Sigmoid colon (tissue), 7 donors: ENCODE measurements around the gene POLD1. TPM values are rescaled to one million over a fixed set of nuclear protein-coding genes. Genes with fewer than 3 reads are reported as not detected.

Source experiments
- DNase-seq: peaks from one replicate; pipeline ENCODE4 v3.0.0-alpha.2; 2019
- H3K27ac ChIP-seq, 4 donors: fragments of 200-600 bp; sonication (generic); one replicate each; pipeline ENCODE4 v1.5.1; 2016 to 2019; ENCODE audit warnings: mild to moderate bottlenecking in 1 of 4
- H3K27me3 ChIP-seq, 3 donors: fragments of 200-600 bp; sonication (generic); one replicate each; pipeline ENCODE4 v1.5.1; 2019; ENCODE audit warnings: mild to moderate bottlenecking in 1 of 3
- H3K36me3 ChIP-seq, 4 donors: fragments of 200-600 bp; sonication (generic); one replicate each; pipeline ENCODE4 v1.5.1; 2016 to 2019
- H3K4me1 ChIP-seq, 4 donors: fragments of 200-600 bp; sonication (generic); one replicate each; pipeline ENCODE4 v1.5.1; 2017 to 2019
- H3K4me3 ChIP-seq, 4 donors: fragments of 200-600 bp; sonication (generic); one replicate each; pipeline ENCODE4 v1.5.1; 2017 to 2019; ENCODE audit warnings: mild to moderate bottlenecking in 2 of 4, moderate library complexity in 1 of 4
- H3K9me3 ChIP-seq, 4 donors: fragments of 200-600 bp in 3 of 4; sonication (generic) in 3 of 4; one replicate each; pipeline versions ENCODE4 v1.5.1 to v1.6.1; 2013 to 2019
- EP300 ChIP-seq, 4 donors: sonication (generic); formaldehyde crosslinking; IDR thresholded peaks; one replicate each; pipeline ENCODE4 v1.6.1; 2017; ENCODE audit warnings: antibody characterized with exemption in 4 of 4
- POLR2A ChIP-seq, 2 donors: fragments of 450-650 bp; IDR thresholded peaks; one replicate each; pipeline ENCODE4 v1.6.1; 2016; ENCODE audit warnings: antibody characterized with exemption in 2 of 2, mild to moderate bottlenecking in 2 of 2, moderate library complexity in 2 of 2
- POLR2AphosphoS5 ChIP-seq, 4 donors: sonication (generic); formaldehyde crosslinking; IDR thresholded peaks; one replicate each; pipeline ENCODE4 v1.6.1; 2017; ENCODE audit warnings: antibody characterized with exemption in 4 of 4
- WGBS, 2 donors: extraction: QIAGEN DNeasy Blood & Tissue Kit; methylation state at CpG; one replicate each; pipeline ENCODE4 v1.1.7; 2013; 5-methylcytosine and 5-hydroxymethylcytosine counted together
- intact Hi-C: fragments of 100-400 bp; cut with DNase I; formaldehyde crosslinking; loops from one replicate; pipeline ENCODE4 v1.15.1; 2023
- polyA plus RNA-seq, 3 donors: library from polyadenylated mRNA; stranded (reverse); fragments of 200-250 nt; gene quantifications; one replicate each; pipeline ENCODE4 v1.2.3, GENCODE V29; 2013
- total RNA-seq, 4 donors: library from RNA; depleted of rRNA; stranded (reverse); fragments of >200 nt; gene quantifications; one replicate each; pipeline ENCODE4 v1.1.0, GENCODE V29; 2016
- TF ChIP-seq, protein P1 (sequence below), 4 experiments: fragments of 450-650 bp in 3 of 4; fragments of 200-600 bp in 1 of 4; IDR thresholded peaks; one replicate each; pipeline ENCODE4 v1.5.1; 2016 to 2019; ENCODE audit warnings: antibody characterized with exemption in 4 of 4, mild to moderate bottlenecking in 3 of 4, moderate library complexity in 2 of 4
- donor health status: healthy with polysubstance abuse.
- donor health status: Bipolar disorder and iron deficiency.
- donor health status: healthy.

Gene POLD1
- total and polyA plus RNA-seq, 7 donors: 9.6 to 44.2 (median 10.8) TPM

GRCh38 chr19:50419022-50419579 lies 35.0 kb downstream of the POLD1 start:
- Histone ChIP-seq H3K9me3 (no peaks in the 10 kb centered on the region), H3K27me3 (peaks cover 19 to 74% (median 62%) of the 10 kb centered on the region in 3 donors), H3K27ac (no peak overlapping the region), H3K4me1 (peaks cover 0 to 9% (median 7%) of the 10 kb centered on the region in 4 donors), H3K36me3 (no peaks in the 10 kb centered on the region), H3K4me3 (no peak overlapping the region)
- WGBS, 2 donors: 7 to 11% methylated on average over 14 of the region's 14 CpGs
- TF ChIP-seq POLR2A (IDR thresholded peaks at IDR 0.05) (no peak), EP300 (IDR thresholded peaks at IDR 0.05) (no peak), POLR2AphosphoS5 (IDR thresholded peaks at IDR 0.05) (no peak)
- TF ChIP-seq, protein P1, sequence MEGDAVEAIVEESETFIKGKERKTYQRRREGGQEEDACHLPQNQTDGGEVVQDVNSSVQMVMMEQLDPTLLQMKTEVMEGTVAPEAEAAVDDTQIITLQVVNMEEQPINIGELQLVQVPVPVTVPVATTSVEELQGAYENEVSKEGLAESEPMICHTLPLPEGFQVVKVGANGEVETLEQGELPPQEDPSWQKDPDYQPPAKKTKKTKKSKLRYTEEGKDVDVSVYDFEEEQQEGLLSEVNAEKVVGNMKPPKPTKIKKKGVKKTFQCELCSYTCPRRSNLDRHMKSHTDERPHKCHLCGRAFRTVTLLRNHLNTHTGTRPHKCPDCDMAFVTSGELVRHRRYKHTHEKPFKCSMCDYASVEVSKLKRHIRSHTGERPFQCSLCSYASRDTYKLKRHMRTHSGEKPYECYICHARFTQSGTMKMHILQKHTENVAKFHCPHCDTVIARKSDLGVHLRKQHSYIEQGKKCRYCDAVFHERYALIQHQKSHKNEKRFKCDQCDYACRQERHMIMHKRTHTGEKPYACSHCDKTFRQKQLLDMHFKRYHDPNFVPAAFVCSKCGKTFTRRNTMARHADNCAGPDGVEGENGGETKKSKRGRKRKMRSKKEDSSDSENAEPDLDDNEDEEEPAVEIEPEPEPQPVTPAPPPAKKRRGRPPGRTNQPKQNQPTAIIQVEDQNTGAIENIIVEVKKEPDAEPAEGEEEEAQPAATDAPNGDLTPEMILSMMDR (IDR thresholded peaks at IDR 0.05): no peak
- no peak for DNase-seq
- intact Hi-C loops: no loop called here

DNA sequence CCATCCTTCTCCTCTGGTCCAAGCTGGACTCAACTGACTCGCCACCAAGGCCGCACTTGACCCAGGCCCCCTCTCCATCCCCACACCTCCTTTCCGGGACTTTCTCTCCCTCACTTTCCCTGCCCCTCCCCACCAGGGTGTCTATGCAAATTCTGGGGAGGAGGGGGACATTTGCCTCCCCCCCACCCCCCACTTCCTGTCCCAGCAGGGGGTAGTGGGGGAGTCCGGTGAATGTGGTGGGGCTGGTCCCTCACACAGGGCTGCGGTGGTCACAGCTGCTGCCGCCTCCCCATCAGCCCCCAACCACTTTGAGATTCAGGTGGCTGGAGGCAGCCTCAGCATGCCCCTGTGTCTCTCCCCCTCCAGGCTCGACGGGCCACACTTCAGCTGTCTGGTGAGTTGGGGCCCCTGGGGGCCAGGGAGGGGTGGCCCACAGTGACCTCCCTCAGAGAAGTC lies 35.5 kb downstream of the POLD1 start:
- no peak overlapping the region for H3K27ac ChIP-seq
- intact Hi-C loops: no loop called here
- TF ChIP-seq POLR2A (IDR thresholded peaks at IDR 0.05) (no peak), POLR2AphosphoS5 (IDR thresholded peaks at IDR 0.05) (no peak)
- TF ChIP-seq, protein P1 (IDR thresholded peaks at IDR 0.05): no peak
- no peak overlapping the region for H3K4me3 ChIP-seq
- peaks cover 0 to 9% (median 7%) of the 10 kb centered on the region in 4 donors for H3K4me1 ChIP-seq
- H3K27me3 ChIP-seq: peaks cover 19 to 74% (median 62%) of the 10 kb centered on the region in 3 donors
- DNase-seq: no peak
- H3K36me3 ChIP-seq: no peaks in the 10 kb centered on the region
- no peaks in the 10 kb centered on the region for H3K9me3 ChIP-seq
- 16 to 32% methylated on average over 8 of the region's 8 CpGs for WGBS, 2 donors

DNA sequence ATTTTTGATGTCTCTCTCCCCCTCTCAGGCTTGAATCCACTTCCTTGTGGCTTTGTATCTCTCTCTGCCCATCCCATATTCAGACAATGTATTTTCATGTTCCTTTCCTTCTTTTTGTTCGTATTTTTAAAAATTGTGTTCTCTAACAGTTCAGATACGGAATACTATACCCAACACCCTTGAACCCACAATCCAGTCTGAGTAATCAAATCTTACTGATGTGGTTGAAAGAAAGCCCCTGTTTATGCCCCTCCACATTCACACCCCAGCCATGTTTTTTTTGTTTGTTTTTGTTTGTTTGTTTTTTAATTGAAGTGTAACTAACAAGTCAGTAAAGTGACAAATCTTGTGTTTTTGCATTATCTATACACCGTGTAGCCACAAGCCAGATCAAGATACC lies 36.0 kb downstream of the POLD1 start:
- TF ChIP-seq POLR2AphosphoS5 (IDR thresholded peaks at IDR 0.05): no peak
- TF ChIP-seq, protein P1 (IDR thresholded peaks at IDR 0.05): no peak
- no peak for TF ChIP-seq EP300 (IDR thresholded peaks at IDR 0.05)
- TF ChIP-seq POLR2A (IDR thresholded peaks at IDR 0.05): no peak
- H3K36me3 ChIP-seq: no peaks in the 10 kb centered on the region
- peaks cover 19 to 74% (median 62%) of the 10 kb centered on the region in 3 donors for H3K27me3 ChIP-seq
- 45 to 48% methylated on average over 3 of the region's 3 CpGs for WGBS, 2 donors
- no peak for DNase-seq
- H3K9me3 ChIP-seq: no peaks in the 10 kb centered on the region
- intact Hi-C loops: no loop called here
- no peak overlapping the region for H3K27ac ChIP-seq
- peaks cover 0 to 9% (median 7%) of the 10 kb centered on the region in 4 donors for H3K4me1 ChIP-seq
- no peak overlapping the region for H3K4me3 ChIP-seq

DNA sequence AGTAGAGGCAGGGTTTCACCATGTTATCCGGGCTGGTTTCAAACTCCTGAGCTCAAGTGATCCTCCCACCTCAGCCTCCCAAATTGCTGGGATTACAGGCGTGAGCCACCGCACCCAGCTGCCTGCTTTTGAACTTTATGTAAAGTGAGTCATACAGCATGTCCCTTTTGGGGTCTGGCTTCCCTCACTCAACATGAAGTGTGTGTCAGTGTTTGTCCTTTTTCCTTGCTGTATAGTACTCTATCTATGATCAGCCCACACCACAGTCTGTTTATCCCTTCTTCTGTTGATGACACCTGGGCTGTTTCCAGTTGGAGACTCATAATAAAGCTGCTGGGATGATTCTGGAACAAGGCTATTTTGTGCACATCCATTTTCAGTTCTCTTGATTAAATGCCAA lies 36.7 kb downstream of the POLD1 start:
- no peak overlapping the region for H3K27ac ChIP-seq
- H3K27me3 ChIP-seq: peaks cover 19 to 74% (median 62%) of the 10 kb centered on the region in 3 donors
- no peaks in the 10 kb centered on the region for H3K9me3 ChIP-seq
- no peaks in the 10 kb centered on the region for H3K36me3 ChIP-seq
- TF ChIP-seq EP300 (IDR thresholded peaks at IDR 0.05) (no peak), POLR2A (IDR thresholded peaks at IDR 0.05) (no peak), POLR2AphosphoS5 (IDR thresholded peaks at IDR 0.05) (no peak)
- TF ChIP-seq, protein P1 (IDR thresholded peaks at IDR 0.05): no peak
- no peak for DNase-seq
- intact Hi-C loops: no loop called here
- 49 to 66% methylated on average over 3 of the region's 3 CpGs for WGBS, 2 donors
- no peak overlapping the region for H3K4me3 ChIP-seq
- H3K4me1 ChIP-seq: peaks cover 0 to 9% (median 7%) of the 10 kb centered on the region in 4 donors
